GM12865 (cell line): ENCODE data around the gene ELMO3.

Experiments used
- DNase-seq: peaks from one replicate; pipeline ENCODE4 v3.0.0; 2010; ENCODE audit warnings: low read depth
- H3K4me3 ChIP-seq: 2 replicates; pipeline ENCODE4 v1.5.1; 2011; ENCODE audit warnings: mild to moderate bottlenecking, low read depth, low read length, control low read depth
- TF ChIP-seq, protein P1 (sequence below): IDR thresholded peaks from 2 replicates; pipeline ENCODE4 v1.5.1; 2011; ENCODE audit warnings: low read length, control low read depth, low read depth, inconsistent platforms; ENCODE audit not compliant: insufficient read depth; ENCODE audit errors: missing control alignments

Gene ELMO3

DNA sequence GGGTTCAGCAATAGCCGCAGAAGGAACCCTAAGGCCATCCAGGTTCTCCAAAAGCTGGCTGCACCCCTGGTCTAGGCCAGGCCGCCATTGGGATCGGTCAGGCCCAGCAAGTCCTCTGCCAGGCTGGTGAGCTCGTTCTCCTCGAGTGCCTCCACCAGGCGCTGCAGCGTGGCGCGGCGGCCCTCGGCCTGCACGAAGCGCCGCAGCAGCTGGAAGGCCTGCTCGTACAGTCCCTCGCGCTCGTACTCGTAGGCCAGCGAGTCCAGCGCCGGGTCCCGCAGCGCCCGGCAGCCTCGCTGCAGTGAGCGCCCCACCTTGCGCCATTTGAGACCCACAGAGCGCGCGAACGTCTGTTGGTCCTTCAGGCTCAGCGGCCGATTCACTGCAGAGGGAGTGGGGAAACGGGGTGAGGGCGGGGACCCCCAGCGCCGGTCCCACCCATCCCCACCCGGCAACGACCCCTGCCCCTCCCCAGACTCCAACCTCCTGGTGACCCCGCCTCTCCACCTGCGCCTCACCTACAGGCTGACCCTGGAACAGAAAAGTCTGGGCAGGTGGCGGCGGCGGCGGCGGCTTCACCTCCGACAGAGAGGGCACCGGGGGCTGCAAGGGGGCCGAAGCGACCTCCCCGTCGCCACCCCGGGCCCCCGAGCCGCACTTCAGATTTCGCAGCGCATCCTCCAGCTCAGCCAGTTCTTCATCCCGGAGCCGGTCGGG is 44.2 kb upstream of the ELMO3 start:
- no peak overlapping the region for H3K4me3 ChIP-seq
- TF ChIP-seq, protein P1, sequence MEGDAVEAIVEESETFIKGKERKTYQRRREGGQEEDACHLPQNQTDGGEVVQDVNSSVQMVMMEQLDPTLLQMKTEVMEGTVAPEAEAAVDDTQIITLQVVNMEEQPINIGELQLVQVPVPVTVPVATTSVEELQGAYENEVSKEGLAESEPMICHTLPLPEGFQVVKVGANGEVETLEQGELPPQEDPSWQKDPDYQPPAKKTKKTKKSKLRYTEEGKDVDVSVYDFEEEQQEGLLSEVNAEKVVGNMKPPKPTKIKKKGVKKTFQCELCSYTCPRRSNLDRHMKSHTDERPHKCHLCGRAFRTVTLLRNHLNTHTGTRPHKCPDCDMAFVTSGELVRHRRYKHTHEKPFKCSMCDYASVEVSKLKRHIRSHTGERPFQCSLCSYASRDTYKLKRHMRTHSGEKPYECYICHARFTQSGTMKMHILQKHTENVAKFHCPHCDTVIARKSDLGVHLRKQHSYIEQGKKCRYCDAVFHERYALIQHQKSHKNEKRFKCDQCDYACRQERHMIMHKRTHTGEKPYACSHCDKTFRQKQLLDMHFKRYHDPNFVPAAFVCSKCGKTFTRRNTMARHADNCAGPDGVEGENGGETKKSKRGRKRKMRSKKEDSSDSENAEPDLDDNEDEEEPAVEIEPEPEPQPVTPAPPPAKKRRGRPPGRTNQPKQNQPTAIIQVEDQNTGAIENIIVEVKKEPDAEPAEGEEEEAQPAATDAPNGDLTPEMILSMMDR = no peak
- DNase-seq = no peak

GRCh38 chr16:67155295-67156142 is 43.4 kb upstream of the ELMO3 start:
- DNase-seq = peak; percentile 84
- no peak overlapping the region for H3K4me3 ChIP-seq
- TF ChIP-seq, protein P1 = peak; percentile 90

- TF ChIP-seq, protein P1 = no peak
- DNase-seq = no peak
- no peak overlapping the region for H3K4me3 ChIP-seq
Observed at GRCh38 chr16:67156143-67156844, 42.6 kb upstream of the ELMO3 start.

GRCh38 chr16:67157106-67157748 is 41.7 kb upstream of the ELMO3 start:
- TF ChIP-seq, protein P1 = no peak
- no peak for DNase-seq
- H3K4me3 ChIP-seq = no peak overlapping the region

DNA sequence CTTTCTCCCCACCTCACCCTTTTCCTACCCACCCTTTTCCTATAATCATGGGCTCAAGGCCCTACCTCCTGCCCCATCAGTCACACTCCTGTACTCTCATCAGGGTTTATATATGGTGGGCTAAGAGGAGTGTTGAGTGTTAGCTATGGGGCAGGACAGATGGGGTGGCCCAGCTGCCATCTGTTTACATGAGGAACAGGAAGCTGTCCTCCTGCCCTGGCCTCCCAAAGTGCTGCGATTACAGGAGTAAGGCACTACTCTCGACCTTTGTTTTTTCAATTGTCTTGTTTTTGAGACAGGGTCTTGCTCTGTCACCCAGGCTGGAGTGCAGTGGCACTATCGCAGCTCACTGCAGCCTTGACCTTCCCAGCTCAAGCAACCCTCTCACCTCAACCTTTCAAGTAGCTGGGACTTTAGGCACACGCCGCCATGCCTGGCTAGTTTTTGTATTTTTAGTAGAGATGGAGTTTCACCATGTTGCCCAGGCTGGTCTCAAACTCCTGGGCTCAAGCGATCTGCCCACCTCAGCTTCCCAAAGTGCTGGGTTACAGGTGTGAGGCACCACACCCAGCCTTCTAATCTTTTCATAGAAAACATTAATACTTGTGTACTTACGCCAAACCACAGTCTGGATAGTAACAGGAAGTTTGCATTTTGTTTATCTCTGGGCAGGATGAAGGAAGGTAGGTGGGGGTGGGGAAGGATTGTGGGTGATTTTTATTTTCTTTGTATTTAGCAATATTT is 40.9 kb upstream of the ELMO3 start:
- peak; percentile 45 for DNase-seq
- peak overlapping the region; percentile 99 for H3K4me3 ChIP-seq
- TF ChIP-seq, protein P1 = no peak
